Placental pericyte (primary cell): ENCODE measurements around the gene RALGPS1. TPM values are rescaled to one million over a fixed set of nuclear protein-coding genes. Genes with fewer than 3 reads are reported as not detected.

ENCODE experiments used
- total RNA-seq: library from RNA; depleted of rRNA; stranded (reverse); fragments of >200 nt; gene quantifications from 2 replicates; pipeline ENCODE4 v1.2.3, GENCODE V29; 2012

The RALGPS1 gene, protein sequence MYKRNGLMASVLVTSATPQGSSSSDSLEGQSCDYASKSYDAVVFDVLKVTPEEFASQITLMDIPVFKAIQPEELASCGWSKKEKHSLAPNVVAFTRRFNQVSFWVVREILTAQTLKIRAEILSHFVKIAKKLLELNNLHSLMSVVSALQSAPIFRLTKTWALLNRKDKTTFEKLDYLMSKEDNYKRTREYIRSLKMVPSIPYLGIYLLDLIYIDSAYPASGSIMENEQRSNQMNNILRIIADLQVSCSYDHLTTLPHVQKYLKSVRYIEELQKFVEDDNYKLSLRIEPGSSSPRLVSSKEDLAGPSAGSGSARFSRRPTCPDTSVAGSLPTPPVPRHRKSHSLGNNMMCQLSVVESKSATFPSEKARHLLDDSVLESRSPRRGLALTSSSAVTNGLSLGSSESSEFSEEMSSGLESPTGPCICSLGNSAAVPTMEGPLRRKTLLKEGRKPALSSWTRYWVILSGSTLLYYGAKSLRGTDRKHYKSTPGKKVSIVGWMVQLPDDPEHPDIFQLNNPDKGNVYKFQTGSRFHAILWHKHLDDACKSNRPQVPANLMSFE
- total RNA-seq = 0.88 and 1.0 TPM in 2 replicates

GRCh38 chr9:126914458-126915280 is at the start of gene RALGPS1:
TSS of gene RALGPS1 (plus strand) at chr9:126914782. CDS start at chr9:126962290, 47,508 bp downstream.

DNA sequence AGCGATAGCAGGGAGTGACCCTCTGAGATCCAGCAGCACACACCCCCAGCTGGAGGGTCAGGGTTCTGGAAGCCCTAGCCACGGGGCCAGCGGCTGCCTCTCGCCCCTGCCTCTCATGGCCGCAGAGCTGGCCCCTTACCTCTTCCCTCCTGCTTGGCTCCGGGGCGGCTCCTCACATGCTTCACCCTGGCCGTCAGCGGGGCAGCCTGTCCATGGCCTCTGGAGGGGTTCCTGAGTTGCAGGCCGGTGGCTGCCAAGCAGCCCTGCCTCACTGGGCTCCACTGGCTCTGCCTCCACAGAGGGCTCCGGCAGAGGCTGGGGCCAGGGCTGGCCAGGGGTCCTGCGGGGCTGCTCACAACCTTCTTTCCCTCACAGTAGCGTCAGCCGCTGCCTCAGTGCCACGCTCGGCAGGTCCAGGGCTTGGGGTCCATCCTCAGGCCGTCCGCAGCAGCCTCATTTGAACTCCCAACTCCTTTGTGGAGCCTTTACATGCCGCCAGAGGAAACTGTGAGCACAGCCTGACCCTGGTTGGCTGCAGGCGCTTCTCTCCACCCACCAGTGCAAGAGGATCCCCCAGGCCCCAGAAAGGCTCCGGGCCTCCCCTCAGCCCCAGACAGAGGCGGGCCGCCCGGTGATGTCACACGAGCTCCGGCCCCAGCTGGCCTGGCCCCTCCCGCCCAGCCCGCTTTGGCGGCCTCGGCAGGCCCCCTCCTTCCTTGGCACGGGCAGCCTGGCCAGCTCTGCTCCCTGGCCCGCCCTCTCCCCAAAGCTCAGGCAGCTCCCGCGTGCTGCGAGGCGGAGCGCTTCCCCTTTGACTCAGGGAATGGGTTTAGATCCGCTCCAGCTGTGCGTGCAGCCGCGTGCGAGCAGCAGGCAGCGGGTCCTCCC is 207.8 kb downstream of the RALGPS1 start, which contains the start of gene ANGPTL2:
Gene ANGPTL2, minus strand, starts transcription at position 460 of the 888 bp plus-strand sequence. CDS start 13,904 bp downstream, outside the sequence.

GRCh38 chr9:127264462-127265219 is 350.1 kb downstream of the RALGPS1 start, which contains the start of gene GARNL3:
TSS of gene GARNL3 (plus strand) at chr9:127264774. CDS start at chr9:127264878, 104 bp downstream.

Other genes starting within 250 kb of the RALGPS1 start
- gene ZBTB43, start 109.7 kb upstream of the RALGPS1 start, total RNA-seq = 10.9 and 14.7 TPM in 2 replicates
- 9.7 and 10.9 TPM in 2 replicates for gene ZBTB34, start 54.1 kb upstream of the RALGPS1 start, total RNA-seq
- gene ANGPTL2, start 207.9 kb downstream of the RALGPS1 start, total RNA-seq = 21.2 and 71.6 TPM in 2 replicates